ENCODE results near the gene LAMA2.

LAMA2 gene

GRCh38 chr6:128886706-128887105 is 3.8 kb downstream of the LAMA2 start:
- no peak overlapping the region for H3K4me3 ChIP-seq (ENCODE audit: low read depth, low read length)
- DNase-seq (ENCODE audit: low read depth): no peak
- TF ChIP-seq, protein P1, sequence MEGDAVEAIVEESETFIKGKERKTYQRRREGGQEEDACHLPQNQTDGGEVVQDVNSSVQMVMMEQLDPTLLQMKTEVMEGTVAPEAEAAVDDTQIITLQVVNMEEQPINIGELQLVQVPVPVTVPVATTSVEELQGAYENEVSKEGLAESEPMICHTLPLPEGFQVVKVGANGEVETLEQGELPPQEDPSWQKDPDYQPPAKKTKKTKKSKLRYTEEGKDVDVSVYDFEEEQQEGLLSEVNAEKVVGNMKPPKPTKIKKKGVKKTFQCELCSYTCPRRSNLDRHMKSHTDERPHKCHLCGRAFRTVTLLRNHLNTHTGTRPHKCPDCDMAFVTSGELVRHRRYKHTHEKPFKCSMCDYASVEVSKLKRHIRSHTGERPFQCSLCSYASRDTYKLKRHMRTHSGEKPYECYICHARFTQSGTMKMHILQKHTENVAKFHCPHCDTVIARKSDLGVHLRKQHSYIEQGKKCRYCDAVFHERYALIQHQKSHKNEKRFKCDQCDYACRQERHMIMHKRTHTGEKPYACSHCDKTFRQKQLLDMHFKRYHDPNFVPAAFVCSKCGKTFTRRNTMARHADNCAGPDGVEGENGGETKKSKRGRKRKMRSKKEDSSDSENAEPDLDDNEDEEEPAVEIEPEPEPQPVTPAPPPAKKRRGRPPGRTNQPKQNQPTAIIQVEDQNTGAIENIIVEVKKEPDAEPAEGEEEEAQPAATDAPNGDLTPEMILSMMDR (IDR thresholded peaks at IDR 0.05; ENCODE audit: low read depth, low read length): no peak
- TF ChIP-seq MYC (IDR thresholded peaks at IDR 0.05; ENCODE audit: low read depth, low read length) (no peak), POLR2A (IDR thresholded peaks at IDR 0.05; ENCODE audit: extremely low read depth, insufficient read length) (no peak)
- TF ChIP-seq, protein P2, sequence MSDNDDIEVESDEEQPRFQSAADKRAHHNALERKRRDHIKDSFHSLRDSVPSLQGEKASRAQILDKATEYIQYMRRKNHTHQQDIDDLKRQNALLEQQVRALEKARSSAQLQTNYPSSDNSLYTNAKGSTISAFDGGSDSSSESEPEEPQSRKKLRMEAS (IDR thresholded peaks at IDR 0.05; ENCODE audit: low read depth, low read length): no peak

DNA sequence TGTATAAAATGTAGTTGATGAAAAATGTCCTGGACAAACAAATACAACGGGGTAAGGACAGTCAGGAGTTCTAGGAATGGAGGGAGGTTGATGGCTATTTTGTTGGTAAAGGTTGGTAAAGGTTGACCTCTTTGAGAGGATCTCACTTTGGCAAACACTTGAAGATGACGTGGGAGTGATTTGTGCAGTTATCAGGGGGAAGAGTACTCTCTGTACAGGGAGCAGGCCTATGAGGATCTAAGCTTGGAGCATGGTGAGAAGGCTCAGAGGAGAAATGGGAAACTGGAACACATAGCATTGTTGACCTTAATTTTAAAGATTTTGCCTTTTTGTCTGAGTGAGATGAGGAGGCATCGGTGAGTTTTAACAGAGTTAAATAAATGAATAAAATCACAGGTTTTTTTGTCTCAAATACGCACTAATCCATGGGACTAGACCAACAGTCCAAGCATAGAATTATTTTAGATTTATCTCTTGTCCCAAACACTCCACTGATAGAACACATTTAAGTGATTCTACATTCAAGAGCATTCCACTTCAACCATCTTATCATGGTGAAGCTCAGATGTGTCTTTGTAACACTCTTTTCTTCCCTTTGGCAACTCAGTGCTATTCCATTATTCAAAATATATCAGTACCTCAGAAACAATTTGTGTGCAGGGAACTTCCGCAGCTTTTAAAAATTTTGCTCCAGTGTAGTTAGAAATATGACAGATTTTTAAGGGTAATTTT is 5.7 kb downstream of the LAMA2 start:
- TF ChIP-seq, protein P2 (IDR thresholded peaks at IDR 0.05; ENCODE audit: low read depth, low read length): no peak
- TF ChIP-seq MYC (IDR thresholded peaks at IDR 0.05; ENCODE audit: low read depth, low read length): no peak
- TF ChIP-seq, protein P1 (IDR thresholded peaks at IDR 0.05; ENCODE audit: low read depth, low read length): no peak
- no peak for TF ChIP-seq POLR2A (IDR thresholded peaks at IDR 0.05; ENCODE audit: extremely low read depth, insufficient read length)
- no peak for DNase-seq (ENCODE audit: low read depth)

GRCh38 chr6:128889870-128890269 is 6.9 kb downstream of the LAMA2 start:
- H3K4me3 ChIP-seq (ENCODE audit: low read depth, low read length): no peak overlapping the region
- no peak for DNase-seq (ENCODE audit: low read depth)
- TF ChIP-seq POLR2A (IDR thresholded peaks at IDR 0.05; ENCODE audit: extremely low read depth, insufficient read length) (no peak), MYC (IDR thresholded peaks at IDR 0.05; ENCODE audit: low read depth, low read length) (no peak)
- TF ChIP-seq, protein P1 (IDR thresholded peaks at IDR 0.05; ENCODE audit: low read depth, low read length): no peak
- TF ChIP-seq, protein P2 (IDR thresholded peaks at IDR 0.05; ENCODE audit: low read depth, low read length): no peak

More for the DNA sequence above, 5.7 kb downstream of the LAMA2 start:
- no peak overlapping the region for H3K4me3 ChIP-seq (ENCODE audit: low read depth, low read length)

DNA sequence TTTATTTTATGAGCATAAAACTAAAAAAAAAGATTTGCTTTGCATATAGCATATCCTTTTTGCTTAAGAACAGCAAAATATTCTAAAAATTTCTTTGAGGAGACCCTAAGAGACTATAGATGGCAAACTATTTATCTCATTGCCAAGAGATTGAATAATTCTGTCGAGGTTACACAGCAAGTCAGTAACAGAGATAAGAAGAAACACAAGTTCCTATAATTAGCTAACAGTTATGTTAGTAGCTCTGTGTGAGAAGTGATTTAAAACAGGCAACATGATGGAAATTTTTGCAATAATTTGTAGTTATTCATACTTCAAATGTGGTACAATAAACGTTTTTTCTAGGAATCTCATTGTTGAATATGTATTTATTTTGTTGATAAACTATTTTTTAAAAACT is 9.1 kb downstream of the LAMA2 start:
- no peak overlapping the region for H3K4me3 ChIP-seq (ENCODE audit: low read depth, low read length)
- DNase-seq (ENCODE audit: low read depth): no peak
- TF ChIP-seq, protein P1 (IDR thresholded peaks at IDR 0.05; ENCODE audit: low read depth, low read length): no peak
- TF ChIP-seq, protein P2 (IDR thresholded peaks at IDR 0.05; ENCODE audit: low read depth, low read length): no peak
- TF ChIP-seq MYC (IDR thresholded peaks at IDR 0.05; ENCODE audit: low read depth, low read length): no peak

DNA sequence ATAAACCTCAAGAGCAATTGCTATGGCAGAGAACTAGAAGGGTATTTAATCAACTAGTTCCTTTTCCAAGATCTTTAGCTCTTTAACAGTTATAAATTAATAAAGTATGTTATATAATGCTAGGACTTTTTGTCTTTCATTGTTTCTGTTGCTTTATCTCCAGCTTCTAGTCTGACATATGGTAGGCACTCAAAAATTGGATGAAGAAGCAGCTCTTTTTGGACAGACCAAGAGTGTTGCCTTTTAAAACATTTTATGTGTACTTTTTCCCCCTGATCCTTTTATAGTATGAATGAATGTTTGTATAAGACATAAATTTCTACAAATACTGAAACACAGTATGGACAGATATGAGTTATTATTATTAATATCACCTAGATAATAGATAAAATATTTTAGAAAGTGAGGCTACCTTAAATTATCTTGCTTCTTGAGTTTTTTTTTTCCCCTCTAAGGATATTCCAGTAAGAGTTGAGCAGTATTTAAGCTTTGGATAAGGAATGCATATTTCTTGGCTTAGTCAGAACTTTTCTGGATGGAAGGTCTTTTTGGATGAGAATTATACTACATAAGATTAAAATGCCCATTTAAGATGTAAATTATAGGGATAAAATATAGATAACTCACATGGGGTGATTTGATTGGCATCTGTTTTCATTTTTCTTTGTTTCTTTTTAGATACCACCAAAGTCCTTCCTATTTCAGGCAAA is 16.6 kb downstream of the LAMA2 start:
- DNase-seq (ENCODE audit: low read depth): no peak
- TF ChIP-seq, protein P2 (IDR thresholded peaks at IDR 0.05; ENCODE audit: low read depth, low read length): no peak
- TF ChIP-seq POLR2A (IDR thresholded peaks at IDR 0.05; ENCODE audit: extremely low read depth, insufficient read length) (no peak), MYC (IDR thresholded peaks at IDR 0.05; ENCODE audit: low read depth, low read length) (no peak)
- TF ChIP-seq, protein P1 (IDR thresholded peaks at IDR 0.05; ENCODE audit: low read depth, low read length): no peak
- no peak overlapping the region for H3K4me3 ChIP-seq (ENCODE audit: low read depth, low read length)

Measured in NB4 (cell line).